Effector memory CD4-positive, alpha-beta T cell (primary cell): ENCODE data around the gene ALDOB.

Experiments
- DNase-seq, 3 donors: peaks; one replicate each; pipeline ENCODE4 v3.0.0-alpha.2; 2020
- H3K27ac ChIP-seq: 2 replicates; pipeline ENCODE4 v1.7.0; 2013; ENCODE audit warnings: mild to moderate bottlenecking, low read length, moderate library complexity; ENCODE audit not compliant: insufficient read depth, poor library complexity, severe bottlenecking
- H3K27me3 ChIP-seq: replicated peaks from 2 replicates; pipeline ENCODE4 v1.7.0; 2013; ENCODE audit warnings: mild to moderate bottlenecking, low read length; ENCODE audit not compliant: insufficient read depth, control insufficient read depth, poor library complexity, severe bottlenecking
- H3K36me3 ChIP-seq: 2 replicates; pipeline ENCODE4 v1.7.0; 2013; ENCODE audit warnings: mild to moderate bottlenecking, low read length, moderate library complexity; ENCODE audit not compliant: control insufficient read depth, insufficient read depth
- H3K4me1 ChIP-seq: 2 replicates; pipeline ENCODE4 v1.7.0; 2013; ENCODE audit warnings: low read length, mild to moderate bottlenecking; ENCODE audit not compliant: control insufficient read depth, insufficient read depth, poor library complexity, severe bottlenecking
- H3K4me3 ChIP-seq: 2 replicates; pipeline ENCODE4 v1.7.0; 2013; ENCODE audit warnings: low read length, low read depth, mild to moderate bottlenecking; ENCODE audit not compliant: insufficient read depth, poor library complexity, severe bottlenecking
- H3K9me3 ChIP-seq: 2 replicates; pipeline ENCODE4 v1.7.0; 2013; ENCODE audit warnings: mild to moderate bottlenecking, low read length, moderate library complexity; ENCODE audit not compliant: control insufficient read depth

The ALDOB gene

DNA sequence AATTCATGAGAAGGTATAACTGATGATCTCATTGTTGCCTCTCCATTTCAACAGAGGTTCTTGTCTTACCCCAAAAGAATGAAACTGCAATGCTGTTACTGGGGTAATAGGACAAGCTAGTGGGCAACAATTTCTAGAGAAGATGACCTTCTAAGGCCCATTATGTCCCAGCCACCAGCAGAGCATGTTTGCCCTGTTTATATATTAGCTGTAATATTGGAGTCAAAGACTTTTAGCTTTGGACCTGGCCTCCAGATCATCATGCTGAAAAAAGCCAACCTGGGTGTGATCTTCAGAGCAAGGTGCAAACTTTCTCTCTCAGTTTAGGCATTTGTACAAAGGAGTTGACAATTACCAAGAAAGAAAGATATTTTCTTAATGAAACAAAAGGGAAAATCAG, 3.4 kb downstream of the ALDOB start:
- H3K4me1 ChIP-seq: no peaks in the 10 kb centered on the region
- no peaks in the 10 kb centered on the region for H3K9me3 ChIP-seq
- peaks cover 4% of the 10 kb centered on the region for H3K27me3 ChIP-seq
- no peak overlapping the region for H3K4me3 ChIP-seq
- no peaks in the 10 kb centered on the region for H3K36me3 ChIP-seq
- DNase-seq: no peak
- H3K27ac ChIP-seq: no peak overlapping the region

DNA sequence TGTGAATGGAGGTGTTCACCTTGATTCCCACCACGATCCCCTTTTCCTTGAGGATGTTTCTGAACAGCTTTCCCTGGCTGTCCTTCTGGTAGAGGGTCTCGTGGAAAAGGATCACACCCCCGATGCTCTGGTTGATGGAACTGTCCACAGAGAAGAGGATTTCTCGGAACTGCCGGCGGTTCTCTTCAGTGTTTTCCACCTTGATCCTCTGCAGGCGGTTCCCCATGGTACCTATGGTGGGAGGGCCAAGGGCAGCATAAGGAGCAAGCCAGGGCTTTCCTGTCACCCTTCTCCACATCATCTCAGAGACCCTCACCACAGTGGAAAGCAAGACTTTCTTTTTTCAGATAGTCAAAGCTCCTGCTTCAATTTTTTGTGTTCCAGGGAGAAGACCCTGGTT, 5.8 kb downstream of the ALDOB start:
- H3K27ac ChIP-seq: no peak overlapping the region
- DNase-seq: no peak
- no peak overlapping the region for H3K4me3 ChIP-seq
- H3K36me3 ChIP-seq: no peaks in the 10 kb centered on the region
- H3K27me3 ChIP-seq: peaks cover under 1% of the 10 kb centered on the region
- H3K9me3 ChIP-seq: no peaks in the 10 kb centered on the region
- no peaks in the 10 kb centered on the region for H3K4me1 ChIP-seq

DNA sequence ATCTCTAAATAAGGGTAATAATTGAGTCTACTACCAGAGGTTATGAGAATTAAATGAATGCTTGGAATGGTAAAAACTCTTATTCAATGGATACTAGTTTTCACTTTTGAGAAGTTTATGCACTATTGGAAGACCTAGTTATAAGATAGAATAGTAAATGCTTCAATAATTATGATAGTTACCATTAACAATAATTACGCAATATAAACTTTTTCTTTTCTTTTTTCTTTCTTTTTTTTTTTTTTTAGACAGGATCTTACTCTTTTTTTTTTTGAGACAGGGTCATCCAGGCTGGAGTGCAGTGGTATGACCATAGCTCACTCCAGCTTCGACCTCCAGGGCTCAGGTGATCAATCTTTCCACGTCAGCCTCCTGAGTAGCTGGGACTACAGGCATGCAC, 6.7 kb downstream of the ALDOB start:
- Histone ChIP-seq H3K4me1 (no peaks in the 10 kb centered on the region), H3K4me3 (no peak overlapping the region), H3K9me3 (no peaks in the 10 kb centered on the region), H3K27ac (no peak overlapping the region), H3K27me3 (no peaks in the 10 kb centered on the region), H3K36me3 (no peaks in the 10 kb centered on the region)
- DNase-seq: no peak

DNA sequence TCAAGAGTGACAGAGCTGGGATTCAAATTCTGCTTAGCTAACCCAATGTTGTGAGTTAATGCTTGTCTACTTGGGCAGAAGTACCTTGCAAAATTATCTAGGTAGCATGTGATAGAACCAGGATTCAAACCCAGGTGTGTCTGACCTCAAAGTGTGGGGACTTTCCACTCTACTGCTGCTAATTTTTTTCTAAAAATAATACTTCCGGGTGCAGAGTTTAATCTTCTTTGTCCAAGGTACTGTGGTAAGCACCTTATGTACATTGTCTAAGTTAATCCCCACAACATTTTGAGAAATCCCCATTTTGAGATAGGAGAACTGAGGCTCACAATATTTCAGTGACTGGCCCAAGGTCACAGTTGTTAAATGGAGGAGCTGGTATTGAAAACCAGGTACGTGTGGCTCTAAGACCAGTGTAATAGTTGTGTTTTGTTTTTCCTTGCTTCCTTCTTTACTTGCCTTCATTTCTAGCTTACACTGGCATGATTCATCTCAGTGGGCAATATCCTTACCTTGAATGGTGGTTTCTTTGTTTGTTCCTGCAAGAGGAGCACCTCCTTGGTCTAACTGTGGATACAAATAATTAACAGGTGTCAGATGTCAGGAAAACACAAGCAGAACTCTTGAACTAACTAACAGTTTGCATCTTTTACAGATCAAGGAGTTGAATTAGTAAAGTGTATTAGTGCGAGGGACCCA, 7.5 kb downstream of the ALDOB start:
- H3K9me3 ChIP-seq: no peaks in the 10 kb centered on the region
- no peak overlapping the region for H3K27ac ChIP-seq
- no peaks in the 10 kb centered on the region for H3K36me3 ChIP-seq
- no peaks in the 10 kb centered on the region for H3K4me1 ChIP-seq
- no peak overlapping the region for H3K4me3 ChIP-seq
- H3K27me3 ChIP-seq: no peaks in the 10 kb centered on the region
- no peak for DNase-seq

DNA sequence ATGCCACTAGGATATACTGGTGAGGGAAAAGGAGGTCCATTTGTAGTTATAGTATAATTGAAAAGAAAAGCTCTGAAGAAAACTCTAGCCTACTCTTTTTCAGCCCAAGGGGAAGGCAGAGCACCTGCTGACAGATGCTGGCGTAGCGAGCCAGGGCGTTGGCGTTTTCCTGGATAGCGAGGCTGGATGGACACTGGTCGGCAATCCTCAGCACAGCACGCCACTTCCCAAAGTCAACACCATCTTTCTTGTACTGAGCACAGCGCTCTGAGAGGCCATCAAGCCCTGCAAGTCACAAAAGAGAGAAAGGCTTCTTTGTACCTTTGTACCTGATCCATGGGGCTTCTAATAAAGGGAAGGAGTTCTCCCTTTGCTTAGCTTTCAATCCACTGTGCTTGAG, 8.2 kb downstream of the ALDOB start:
- no peaks in the 10 kb centered on the region for H3K27me3 ChIP-seq

DNA sequence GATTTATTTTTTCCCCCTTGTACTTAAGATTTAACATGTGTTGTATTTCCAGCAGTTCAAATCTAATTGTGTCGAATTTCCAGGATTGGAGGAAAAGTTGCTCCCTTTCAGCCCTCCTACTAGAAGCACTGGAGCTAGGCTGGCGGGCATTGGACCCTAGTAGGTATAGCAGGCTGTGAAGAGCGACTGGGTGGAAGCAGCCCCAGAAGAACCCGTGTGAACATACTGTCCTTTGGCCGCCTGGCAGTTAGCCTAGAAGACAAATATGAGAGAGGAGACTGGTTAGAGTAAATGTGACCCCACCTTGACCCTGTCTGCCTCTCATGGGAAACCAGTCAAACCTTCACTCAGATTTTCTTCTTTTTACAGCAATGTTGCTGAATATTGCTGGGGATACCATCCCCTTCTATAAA, 13.9 kb downstream of the ALDOB start:
- H3K27me3 ChIP-seq: no peaks in the 10 kb centered on the region
- no peak for DNase-seq
- H3K36me3 ChIP-seq: no peaks in the 10 kb centered on the region
- peaks cover 9% of the 10 kb centered on the region for H3K9me3 ChIP-seq
- H3K4me3 ChIP-seq: no peak overlapping the region
- H3K4me1 ChIP-seq: no peaks in the 10 kb centered on the region
- H3K27ac ChIP-seq: no peak overlapping the region

More for the DNA sequence above, 8.2 kb downstream of the ALDOB start:
- Histone ChIP-seq H3K36me3 (no peaks in the 10 kb centered on the region), H3K9me3 (no peaks in the 10 kb centered on the region), H3K27ac (no peak overlapping the region), H3K4me3 (no peak overlapping the region), H3K4me1 (no peaks in the 10 kb centered on the region)
- DNase-seq: no peak

DNA sequence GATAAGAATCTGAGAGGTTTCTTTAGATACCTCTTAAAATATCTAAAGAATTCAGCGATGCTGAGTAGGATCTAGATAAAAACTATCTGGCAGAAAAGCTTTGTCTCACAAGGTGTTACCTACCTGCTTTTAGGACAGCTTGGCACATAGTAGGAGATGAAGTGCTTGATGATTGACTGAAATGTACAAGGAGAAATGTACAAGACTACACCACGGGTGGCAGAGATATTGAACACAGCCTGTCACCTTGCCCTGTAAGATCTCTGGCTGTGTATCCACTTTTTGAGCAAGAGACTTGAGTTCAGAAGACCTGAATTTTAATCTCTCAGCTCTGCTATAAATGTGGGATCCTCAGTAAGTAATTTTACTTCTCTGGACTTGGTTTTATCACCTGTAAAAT, 15.7 kb downstream of the ALDOB start:
- H3K9me3 ChIP-seq: peaks cover 18% of the 10 kb centered on the region
- no peaks in the 10 kb centered on the region for H3K27me3 ChIP-seq
- H3K4me3 ChIP-seq: no peak overlapping the region
- H3K4me1 ChIP-seq: no peaks in the 10 kb centered on the region
- DNase-seq: no peak
- no peaks in the 10 kb centered on the region for H3K36me3 ChIP-seq
- H3K27ac ChIP-seq: no peak overlapping the region

DNA sequence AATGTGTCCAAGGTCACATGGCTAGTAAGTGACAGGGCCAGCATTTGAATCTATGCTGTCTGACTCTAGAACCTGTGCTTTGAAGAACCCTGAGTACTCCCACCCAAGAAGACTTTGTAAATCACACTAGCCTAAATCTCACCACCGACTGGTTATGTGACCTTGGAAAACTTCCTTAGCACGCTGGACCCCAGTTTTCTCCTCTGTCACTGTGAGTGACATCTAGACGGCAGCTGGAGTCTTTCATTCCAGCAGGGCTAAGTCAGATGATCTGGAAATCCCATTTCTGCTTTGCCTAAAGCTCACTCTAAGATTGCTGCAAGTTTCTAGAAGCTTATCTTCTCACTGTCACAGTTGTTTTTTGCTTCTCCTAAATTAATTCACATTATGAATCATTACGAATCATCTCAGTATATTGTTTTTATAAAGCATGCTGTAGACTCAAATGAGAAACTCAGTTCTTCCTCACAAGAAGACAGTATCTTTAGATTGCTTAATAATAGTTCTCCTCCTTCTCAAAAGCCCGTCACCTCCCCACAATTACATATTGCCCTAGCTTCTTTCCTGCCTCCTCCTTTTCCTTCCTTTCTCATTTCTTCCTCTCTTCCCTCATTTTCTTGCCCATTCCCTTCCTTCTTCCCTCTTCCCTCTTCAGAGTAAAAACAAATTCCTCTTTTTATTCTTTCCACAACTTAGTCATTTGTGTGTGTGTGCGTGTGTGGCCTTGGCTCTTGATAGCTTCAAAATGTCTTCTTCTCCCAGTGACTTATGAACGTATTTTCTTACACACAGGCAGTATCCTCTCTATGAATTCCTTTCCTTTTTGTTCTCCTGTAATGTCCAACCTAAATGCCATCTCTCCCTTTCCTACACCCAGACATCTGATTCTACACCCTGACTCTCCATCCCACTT, 16.8 kb downstream of the ALDOB start:
- H3K4me3 ChIP-seq: no peak overlapping the region
- H3K36me3 ChIP-seq: no peaks in the 10 kb centered on the region
- no peak for DNase-seq
- no peaks in the 10 kb centered on the region for H3K27me3 ChIP-seq
- H3K9me3 ChIP-seq: peaks cover 18% of the 10 kb centered on the region
- no peaks in the 10 kb centered on the region for H3K4me1 ChIP-seq
- no peak overlapping the region for H3K27ac ChIP-seq

DNA sequence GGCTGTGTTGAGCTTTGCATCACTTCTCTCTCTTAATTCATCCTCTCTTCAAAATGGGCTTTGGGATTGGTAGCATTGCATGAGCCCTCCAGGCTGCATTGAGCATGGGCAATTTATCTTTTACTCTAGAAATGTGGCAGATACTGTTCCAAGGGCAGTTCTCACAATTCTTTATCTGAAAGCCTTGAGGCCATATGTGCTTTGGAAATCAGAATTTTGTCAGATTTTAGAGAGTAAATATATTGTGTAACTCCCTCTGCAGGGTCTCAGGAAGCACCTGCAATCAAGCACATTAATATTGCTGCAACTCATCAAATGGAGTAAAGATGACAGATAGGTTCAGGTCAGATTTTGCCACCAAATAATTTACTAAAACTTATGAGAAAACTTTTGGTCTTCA, 17.6 kb downstream of the ALDOB start:
- Histone ChIP-seq H3K4me1 (no peaks in the 10 kb centered on the region), H3K27ac (no peak overlapping the region), H3K9me3 (peaks cover 21% of the 10 kb centered on the region), H3K36me3 (no peaks in the 10 kb centered on the region), H3K27me3 (no peaks in the 10 kb centered on the region), H3K4me3 (no peak overlapping the region)
- DNase-seq: no peak

DNA sequence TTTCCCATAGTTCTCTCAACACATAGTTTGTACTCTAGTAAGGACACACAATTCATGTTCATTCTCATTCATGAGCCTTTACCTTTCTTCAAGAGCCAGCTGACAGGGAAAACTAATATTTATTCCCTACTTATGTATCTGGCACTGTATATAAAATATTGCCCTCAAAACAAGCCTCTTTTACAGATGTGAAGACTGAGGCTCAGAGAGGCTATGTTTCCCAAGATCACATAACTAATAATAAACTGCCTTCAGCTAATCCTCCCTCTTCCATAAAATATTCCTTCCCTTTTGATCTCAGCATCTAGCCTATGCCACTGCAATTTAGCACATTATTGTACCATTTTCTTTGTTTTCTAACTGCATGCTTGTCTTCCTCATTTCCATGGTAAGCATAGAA, 18.2 kb downstream of the ALDOB start:
- Histone ChIP-seq H3K4me3 (no peak overlapping the region), H3K9me3 (peaks cover 21% of the 10 kb centered on the region), H3K27ac (no peak overlapping the region), H3K4me1 (no peaks in the 10 kb centered on the region), H3K27me3 (no peaks in the 10 kb centered on the region), H3K36me3 (no peaks in the 10 kb centered on the region)
- DNase-seq: no peak
